Hindlimb muscle (tissue), 1 donor: ENCODE data around the gene NNMT. TPM values are rescaled to one million over a fixed set of nuclear protein-coding genes. Genes with fewer than 3 reads are reported as not detected.

ENCODE experiments used
- DNase-seq: peaks from one replicate; pipeline ENCODE4 v3.0.0-alpha.2; 2013
- polyA plus RNA-seq: library from polyadenylated mRNA; unstranded; fragments of 120-200 nt; gene quantifications from one replicate; pipeline ENCODE4 v1.2.1, GENCODE V29; 2013; ENCODE audit not compliant: insufficient read length

NNMT gene
- polyA plus RNA-seq = 78.2 TPM

DNA sequence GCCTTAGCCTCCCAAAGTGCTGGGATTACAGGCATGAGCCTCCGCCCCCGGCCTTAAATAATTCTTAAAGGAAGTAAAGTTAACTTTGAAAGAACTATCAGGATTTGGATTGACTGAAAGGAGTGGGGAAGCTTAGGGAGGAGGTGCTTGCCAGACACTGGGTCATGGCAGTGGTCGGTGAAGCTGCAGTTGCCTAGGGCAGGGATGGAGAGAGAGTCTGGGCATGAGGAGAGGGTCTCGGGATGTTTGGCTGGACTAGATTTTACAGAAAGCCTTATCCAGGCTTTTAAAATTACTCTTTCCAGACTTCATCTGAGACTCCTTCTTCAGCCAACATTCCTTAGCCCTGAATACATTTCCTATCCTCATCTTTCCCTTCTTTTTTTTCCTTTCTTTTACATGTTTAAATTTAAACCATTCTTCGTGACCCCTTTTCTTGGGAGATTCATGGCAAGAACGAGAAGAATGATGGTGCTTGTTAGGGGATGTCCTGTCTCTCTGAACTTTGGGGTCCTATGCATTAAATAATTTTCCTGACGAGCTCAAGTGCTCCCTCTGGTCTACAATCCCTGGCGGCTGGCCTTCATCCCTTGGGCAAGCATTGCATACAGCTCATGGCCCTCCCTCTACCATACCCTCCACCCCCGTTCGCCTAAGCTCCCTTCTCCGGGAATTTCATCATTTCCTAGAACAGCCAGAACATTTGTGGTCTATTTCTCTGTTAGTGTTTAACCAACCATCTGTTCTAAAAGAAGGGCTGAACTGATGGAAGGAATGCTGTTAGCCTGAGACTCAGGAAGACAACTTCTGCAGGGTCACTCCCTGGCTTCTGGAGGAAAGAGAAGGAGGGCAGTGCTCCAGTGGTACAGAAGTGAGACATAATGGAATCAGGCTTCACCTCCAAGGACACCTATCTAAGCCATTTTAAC, at the start of gene NNMT:
TSS of gene NNMT (plus strand) at position 724 of the 929 bp plus-strand sequence. CDS start at position 882, 158 bp downstream.
- peak; percentile 59 for DNase-seq

DNA sequence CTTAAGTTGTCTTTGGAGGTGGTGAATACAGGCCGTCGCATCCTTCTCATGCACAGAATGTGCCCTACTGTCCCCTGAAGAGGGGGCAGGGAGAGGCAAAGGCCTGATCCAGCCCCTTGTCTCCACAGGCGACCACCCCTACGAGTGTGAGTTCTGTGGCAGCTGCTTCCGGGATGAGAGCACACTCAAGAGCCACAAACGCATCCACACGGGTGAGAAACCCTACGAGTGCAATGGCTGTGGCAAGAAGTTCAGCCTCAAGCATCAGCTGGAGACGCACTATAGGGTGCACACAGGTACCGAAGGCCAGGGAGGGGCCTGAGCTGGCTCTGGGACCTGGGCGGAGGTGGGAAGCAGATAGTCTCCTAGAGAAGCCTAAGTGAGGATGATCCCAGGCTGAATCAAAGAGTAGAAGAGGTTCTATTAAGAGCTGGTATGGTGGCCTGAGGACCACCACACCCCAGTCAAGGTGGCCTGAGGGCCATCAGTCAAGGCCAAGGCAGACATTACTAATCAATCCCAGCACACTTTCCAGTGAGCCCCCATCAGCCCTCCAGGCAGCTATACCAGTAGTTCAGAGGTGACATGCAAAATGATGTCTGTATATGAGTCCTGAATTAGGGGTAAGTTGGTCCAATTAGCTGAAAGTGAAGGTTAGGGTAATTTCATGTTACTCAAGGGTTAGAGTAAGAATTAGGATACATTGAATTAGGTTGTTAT, 49.0 kb upstream of the NNMT start:
- no peak for DNase-seq

DNA sequence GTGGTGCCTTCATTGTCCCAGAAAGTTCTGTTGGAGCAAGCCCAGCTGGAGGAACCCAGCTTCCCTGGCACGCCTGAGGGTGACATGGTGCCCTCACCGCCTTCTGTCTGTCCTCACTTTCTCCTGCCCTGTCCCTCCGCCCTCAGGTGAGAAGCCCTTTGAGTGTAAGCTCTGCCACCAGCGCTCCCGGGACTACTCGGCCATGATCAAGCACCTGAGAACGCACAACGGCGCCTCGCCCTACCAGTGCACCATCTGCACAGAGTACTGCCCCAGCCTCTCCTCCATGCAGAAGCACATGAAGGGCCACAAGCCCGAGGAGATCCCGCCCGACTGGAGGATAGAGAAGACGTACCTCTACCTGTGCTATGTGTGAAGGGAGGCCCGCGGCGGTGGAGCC, 46.0 kb upstream of the NNMT start:
- DNase-seq = no peak

DNA sequence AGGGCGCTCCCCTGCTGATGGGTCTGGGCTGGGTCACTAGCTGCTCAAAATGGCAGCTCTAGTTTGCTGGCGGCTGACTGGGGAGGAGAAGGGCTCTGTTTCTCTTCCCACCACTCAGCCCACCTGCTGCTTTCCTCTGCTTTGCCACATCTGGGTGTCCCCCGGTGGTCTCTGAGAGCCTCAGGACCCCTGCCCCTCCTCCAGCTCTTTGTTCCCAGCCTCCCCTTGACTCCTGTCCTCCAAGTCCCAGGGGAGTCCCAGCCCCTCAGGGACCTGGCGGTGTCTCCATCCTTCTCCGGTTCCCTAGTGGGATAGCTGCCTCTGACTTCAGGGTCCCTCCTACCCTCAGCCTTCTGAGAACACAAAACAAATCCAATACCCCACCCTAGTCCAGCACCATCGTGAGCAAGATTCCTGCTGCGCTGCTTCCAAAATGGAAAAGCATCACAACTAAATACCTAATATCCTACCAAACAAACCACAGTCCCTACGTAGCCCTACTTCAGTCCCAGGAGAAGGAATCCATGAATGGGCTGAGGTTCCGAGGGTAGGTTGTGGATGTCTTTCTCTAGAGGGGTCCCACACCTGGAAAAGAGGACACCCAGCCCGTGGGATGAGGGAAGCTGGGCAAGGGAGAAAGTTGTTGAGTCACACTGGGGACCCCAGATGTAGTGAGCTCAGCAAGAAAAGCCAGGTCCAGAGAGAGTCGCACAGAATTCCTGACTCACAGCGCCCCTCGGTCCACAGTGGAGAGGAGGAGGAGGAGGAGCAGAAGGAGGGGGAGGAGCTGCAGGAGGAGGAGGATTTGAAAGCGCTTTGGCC, 45.0 kb upstream of the NNMT start:
- peak; percentile 49 for DNase-seq

DNA sequence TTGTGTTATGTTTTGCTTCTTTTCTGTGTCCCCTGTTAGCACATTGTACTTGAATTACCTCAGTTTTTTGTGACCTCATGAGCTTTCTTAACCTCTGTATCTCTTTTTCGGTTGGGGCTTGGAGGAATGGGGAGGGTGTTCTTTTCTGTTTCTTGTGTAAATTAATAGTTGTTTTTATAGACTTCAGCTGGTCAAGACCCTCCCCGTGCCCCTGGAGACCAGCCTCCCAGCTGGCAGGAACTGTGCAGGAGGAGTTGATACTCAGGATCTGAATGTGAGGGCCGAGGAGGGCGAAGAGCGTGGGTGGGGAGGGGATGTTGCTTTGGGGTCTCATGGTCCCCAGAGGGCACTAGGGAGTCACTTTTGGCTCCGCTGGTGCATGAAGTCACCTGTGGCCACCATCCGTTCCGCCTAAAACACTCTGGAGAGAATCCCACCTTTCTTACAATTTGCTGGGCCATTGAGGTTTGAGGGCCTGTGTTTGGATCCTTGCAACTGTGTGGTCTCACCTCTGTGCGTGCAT, 44.3 kb upstream of the NNMT start:
- DNase-seq = no peak

DNA sequence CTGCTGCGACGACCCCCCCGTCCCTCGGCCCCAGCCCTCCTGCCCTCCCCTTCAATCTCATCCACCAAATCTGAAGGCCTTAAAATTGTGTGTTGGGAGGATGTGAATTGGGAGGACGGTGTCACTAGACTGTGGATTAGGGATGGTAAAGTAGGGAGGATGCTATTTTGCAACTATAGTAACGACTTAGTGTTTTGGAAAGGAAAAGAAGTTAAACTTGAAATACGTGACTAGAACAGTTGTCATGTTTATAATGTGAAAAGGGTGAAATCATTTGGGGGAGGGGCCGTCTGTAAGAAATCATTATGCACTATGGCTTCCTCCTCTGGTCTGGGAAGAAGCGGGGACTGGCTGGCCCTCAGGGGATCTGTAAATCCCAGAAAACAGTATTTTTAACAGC, 43.4 kb upstream of the NNMT start:
- DNase-seq = no peak

DNA sequence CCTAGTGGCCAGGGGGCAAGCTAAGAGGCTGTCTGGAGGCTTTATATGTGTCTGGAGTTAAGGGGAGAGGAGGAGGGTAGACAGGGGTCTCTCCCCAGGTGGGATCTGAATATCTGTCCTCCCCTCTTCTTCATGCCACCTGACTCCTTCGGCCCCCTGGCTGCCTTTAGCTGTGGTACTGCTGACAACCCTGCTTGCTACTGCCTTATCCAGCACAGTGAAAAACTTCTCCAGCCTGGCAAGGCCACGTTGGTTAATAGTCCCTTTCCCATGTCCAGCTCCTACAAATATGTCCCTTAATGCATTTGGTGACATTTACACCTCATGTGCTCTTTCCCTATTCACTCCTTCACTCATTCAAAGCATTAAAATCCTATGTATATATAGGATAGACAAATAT, 42.4 kb upstream of the NNMT start:
- DNase-seq = no peak

DNA sequence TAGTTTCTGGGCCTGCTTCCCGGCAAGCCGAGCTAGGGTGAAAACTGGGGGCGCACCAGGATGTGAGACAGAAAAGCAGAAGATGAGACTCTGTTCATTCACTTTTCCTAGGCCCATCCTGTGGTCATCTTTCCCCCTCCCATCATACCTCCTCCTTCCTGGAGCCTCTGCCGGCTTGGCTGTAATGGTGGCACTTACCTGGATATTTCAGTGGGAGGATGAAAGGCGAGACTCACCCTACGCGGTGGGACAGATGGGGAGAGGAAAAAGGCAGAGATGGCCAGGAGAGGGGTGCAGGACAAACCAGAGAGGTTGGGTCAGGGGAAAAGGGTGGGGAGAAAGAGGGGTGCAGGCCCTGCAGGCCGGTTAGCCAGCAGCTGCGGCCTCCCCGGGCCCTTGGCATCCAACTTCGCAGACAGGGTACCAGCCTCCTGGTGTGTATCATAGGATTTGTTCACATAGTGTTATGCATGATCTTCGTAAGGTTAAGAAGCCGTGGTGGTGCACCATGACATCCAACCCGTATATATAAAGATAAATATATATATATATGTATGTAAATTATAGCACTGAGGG, 41.5 kb upstream of the NNMT start:
- DNase-seq = no peak

DNA sequence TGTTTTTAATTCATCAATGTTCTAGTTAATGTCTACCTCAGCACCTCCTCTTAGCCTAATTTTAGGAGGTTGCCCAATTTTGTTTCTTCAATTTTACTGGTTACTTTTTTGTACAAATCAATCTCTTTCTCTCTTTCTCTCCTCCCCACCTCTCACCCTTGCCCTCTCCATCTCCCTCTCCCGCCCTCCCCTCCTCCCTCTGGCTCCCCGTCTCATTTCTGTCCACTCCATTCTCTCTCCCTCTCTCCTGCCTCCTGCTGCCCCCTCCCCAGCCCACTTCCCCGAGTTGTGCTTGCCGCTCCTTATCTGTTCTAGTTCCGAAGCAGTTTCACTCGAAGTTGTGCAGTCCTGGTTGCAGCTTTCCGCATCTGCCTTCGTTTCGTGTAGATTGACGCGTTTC, 40.9 kb upstream of the NNMT start:
- no peak for DNase-seq

DNA sequence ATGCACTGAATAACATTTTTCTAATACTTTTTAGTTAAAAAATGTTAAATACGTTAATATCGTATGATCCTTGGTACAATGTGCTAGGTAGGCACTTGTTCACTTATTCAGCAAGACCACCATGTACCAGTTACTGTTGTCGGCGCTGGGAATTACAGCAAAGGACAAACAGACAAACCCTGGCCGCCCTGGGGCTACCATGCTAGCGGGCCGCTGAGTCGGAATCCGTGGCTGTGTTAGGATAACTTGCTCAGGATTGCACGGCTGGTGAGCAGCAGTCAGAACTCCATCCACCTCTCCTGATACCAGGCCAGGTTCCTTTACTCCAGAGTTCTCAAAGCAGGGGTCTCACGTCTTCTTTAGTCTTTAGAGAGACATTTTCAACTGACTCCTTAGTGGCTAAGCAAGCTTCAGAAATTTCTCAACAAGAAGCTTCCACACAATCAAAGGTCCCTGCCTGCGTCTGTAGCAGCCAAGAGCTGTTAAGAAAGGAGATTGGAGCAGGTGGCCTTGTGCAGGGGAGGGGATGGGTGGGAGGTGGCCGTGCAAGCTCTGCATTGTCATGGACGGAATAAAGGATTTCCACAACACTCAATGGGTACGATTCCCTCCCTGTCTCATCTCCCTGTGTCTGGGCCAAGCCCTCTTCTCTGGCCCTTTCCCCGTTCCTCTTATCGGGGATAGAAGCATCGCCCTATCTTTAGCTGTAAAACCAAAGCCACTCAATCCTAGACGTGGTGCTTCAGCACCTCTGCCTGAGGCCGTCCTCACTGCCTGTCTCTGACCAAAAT, 39.8 kb upstream of the NNMT start:
- DNase-seq = no peak

DNA sequence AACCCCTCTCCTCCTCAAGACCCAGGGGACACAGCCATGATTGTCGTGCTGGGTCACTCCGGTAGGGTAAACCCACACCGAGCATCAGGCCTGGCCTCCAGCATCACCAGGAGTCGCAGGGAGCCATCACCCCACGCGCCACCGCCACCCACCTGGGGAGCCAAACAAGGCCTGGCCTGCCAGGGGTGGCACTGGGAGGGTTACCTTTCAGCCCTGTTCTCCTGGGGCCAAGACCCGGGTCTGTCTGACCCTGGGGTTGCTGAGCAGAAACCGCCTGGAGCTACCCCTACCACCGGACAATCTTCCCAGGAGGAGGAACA, 39.3 kb upstream of the NNMT start:
- no peak for DNase-seq

DNA sequence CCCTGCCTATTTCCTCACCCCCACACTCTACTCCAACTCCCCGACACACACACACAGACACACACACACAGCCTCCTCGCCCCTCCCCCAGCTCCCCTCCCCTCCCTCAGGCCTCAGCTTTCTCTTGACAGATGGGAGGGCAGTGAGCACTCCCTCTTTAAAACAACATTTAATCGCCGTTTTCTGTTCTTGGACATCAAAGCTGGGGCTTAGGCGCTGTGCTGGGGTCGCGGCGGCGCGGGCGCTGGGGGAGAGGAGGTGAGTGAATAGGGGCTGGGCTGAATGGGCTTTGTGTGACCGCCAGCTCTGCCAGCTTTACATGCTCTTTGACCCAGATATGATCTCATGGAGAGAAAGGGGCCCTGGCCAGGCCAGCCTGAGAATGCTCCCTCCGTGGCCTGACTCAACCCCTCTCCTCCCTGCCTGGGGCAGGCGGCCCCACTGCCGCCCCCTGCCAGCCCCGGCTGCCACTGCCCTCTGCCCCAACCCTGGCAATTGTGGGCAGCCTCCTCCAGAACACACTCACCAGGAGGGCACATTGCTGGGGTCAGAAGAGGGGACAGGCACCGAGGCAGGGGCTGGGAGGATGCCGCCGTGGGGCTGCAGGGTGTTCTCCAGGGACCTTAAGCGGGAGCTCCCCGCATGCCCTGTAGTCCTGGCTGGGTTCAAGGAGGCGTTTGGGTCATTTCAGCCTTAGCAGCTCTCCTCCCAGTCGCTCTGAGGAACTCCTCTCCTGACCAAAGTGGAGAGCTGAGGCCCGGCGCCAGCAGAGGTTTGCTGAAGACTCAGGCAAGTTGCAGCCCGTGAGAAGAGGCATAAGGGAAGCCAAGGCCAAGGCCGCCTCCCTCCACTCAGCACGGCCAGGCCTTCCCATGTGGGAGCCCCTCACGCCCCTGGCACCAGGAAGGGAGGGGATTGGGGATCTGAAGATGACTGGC, 38.3 kb upstream of the NNMT start:
- DNase-seq = no peak

DNA sequence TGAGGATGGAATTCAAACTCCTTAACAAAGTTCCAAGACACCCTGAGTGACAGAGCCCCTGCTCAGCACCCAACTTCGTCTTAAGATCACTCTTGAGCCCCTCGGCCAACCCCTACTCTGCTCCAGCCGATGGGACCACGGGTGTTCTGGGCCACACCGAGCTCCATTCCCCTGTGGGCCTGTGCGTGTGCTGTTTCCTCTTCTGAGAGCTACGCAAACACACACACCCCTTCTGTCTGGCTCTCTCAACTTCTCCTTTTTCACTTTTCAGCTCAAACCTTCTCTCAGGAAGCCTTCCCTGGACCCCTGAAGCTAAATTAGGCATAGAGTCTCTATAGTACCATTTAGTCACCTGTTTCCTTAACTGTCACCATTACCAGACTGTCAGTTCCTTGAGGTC, 37.5 kb upstream of the NNMT start:
- no peak for DNase-seq

DNA sequence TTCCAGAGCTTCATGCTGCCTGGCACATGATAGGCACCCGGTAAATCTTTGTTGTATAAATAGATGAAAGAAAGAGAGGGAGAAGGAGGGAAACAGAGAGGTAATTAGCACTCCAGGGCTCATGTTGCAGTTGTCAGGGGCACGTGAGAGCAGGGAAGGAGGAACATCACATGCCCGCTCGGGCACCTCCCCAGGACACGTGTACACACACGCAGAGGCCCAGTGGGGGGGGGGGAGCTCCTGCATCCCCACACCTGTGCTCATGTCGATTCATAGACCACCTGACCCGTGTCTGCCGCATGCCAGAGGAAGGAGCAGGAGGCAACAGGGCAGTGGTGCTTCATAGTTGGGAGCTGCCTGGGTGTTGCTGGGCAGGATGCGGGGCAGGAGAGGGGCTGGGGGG, 37.1 kb upstream of the NNMT start:
- DNase-seq = no peak

DNA sequence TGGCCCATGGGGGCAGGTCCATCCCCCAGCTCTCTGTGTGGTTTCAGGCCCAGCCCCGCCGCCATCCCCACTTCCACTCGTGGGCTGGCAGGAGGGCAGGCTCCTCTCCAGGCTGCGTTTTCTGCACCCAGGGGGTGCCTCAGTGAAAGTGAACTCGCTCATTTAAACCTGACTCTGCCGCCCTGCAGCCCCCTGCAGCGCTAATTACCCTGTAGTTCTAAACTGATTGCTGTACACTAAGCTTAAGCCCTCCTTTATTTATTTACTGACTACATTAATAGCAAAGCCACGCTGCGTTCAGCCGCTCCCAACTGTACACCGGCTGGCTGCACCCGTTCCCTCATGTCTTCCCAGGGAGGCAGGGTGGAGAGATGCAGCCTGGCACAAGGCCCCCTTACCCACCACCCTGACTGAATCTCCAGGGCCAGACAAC, 36.6 kb upstream of the NNMT start:
- DNase-seq = no peak

DNA sequence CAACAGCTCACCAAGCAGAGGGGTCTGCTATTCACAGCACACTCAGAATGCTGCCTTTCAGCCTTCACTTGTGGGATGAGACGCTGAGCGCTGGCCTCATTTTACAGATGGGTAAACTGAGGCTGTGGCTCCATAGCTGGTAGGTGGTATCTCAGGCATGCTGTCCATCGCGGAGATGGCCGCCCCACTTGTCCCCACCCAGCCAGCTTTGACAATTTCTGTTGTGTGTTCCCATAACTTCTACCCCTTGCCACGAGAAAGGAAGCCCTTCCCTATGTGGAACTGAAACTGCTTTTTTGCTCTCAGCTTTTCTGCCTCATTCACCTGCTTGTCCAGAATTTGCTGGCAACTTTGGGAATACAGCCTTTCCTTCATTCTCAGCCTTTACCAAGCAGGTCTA, 36.1 kb upstream of the NNMT start:
- no peak for DNase-seq

DNA sequence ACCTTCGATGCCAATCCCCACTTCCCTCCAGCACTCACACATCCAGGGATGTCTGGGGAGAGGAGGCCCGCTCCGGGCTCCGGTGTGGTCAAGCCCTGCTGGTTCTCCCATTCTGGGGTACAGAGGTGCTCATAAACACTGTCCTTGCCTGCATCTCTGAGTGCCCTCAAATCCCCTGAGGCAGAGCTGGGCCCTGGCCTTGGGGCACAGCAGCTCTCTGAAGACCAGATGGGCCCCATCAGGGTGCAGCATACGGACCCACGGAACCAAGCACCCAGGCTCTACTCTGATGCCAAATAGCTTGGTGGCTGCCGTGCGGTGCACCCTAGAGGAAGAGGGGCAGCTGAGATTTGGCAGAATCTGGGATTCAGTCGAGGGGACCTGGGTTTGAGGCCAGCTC, 35.7 kb upstream of the NNMT start:
- DNase-seq = no peak

DNA sequence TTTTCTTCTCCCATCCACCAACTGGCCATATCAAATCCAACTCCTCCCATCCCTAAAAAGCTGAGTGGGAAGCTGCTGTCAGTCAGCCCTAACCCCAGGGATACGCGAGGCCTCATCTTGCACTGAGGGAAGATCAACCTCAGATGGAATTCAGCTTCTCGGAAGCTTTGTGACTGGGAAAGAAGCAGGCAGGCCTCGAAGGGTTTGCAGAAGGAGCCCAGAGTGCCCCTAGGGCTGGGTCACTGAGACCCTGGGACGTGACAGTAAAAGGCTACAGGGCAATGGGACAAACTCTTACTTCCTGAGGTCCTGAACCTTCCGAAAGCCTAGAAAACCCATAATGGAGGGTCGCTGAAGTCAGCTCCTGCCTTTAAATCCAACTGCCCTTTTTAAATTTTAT, 34.4 kb upstream of the NNMT start:
- no peak for DNase-seq

DNA sequence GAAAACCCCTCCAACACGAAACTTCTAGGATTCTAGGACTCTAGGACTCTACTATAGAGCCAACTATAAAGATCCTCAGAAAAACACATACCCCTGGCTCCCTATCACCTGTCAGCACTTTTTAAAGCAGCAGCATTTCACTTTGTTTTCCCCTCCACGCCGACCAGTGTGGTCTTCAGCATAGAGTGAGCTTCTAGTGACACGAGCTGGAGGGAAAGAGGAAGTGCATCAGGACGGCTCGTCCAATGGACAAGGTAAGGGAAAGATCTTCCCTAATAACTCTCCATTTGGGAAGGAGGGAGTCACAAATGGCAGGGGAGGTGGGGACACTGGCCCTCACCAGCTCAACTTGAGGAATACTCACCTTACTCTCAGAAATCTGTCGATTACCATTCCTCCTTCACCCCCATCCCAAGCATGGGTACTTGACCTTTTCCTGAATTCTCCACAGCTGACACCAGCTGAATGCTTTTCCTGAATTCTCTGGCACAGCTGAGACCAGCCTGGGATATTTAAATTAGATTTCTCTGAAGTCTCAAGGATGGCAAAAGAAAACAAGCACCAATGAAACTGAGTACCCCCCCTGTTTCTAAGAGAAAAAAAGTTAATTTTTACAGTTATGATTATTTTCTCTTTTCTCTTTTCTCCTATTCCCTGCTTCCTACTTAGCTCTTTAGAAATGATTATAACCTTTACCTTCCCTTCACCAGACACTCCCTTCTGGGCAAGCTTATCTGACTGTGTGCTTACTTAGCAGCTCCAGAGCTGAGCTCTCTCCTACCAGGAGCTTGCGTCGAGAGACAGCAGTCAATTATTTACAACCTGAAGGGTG, 33.3 kb upstream of the NNMT start:
- DNase-seq = peak; percentile 66
